ENCODE data around the gene ZNF883. TPM values are rescaled to one million over a fixed set of nuclear protein-coding genes. Genes with fewer than 3 reads are reported as not detected.

Gene ZNF883
- polyA plus RNA-seq, 1 of the 3 experiments (the other 2 are of a cell fraction) = 2.0 TPM

GRCh38 chr9:112945620-112946208 is 66.3 kb downstream of the ZNF883 start:
- no peaks in the 10 kb centered on the region for H3K79me2 ChIP-seq (ENCODE audit: insufficient read depth)
- H3K4me1 ChIP-seq (ENCODE audit: control insufficient read depth in 1 of 2, insufficient read depth in 2 of 2, low read depth in 1 of 2, low read length in 1 of 2) = no peaks in the 10 kb centered on the region
- H3K27me3 ChIP-seq (ENCODE audit: insufficient read depth) = no peaks in the 10 kb centered on the region; the same call in 1 of the 2 replicates
- no peak overlapping the region for H2AFZ ChIP-seq (ENCODE audit: low read depth)
- CTCF ChIA-PET = interaction anchor here (1.3 to 1.6 kb wide), 2 partner anchors 11 to 26 kb away, joined by 3 read pairs; no protein-coding TSS in a partner anchor
- H3F3A ChIP-seq (replicated peaks; ENCODE audit: insufficient read depth) = no peaks in the 10 kb centered on the region
- DNase-seq = peak; percentile 36
- H3K9me2 ChIP-seq = no peaks in the 10 kb centered on the region
- POLR2A ChIA-PET = no interaction called here
- H3K36me3 ChIP-seq (replicated peaks in 1 of 2; ENCODE audit: control insufficient read depth in 1 of 2, insufficient read depth in 2 of 2, low read length in 1 of 2) = no peaks in the 10 kb centered on the region
- no peak overlapping the region for H3K27ac ChIP-seq (ENCODE audit: low read depth in 2 of 2, low read length in 1 of 2)
- no peak overlapping the region for H3K4me2 ChIP-seq
- peak; percentile 41; the same call in 1 of the 2 replicates for TF ChIP-seq CTCF (IDR thresholded peaks at IDR 0.05)
- TF ChIP-seq RXRA (IDR thresholded peaks at IDR 0.05; ENCODE audit: borderline replicate concordance, low read depth) = no peak
- no peak overlapping the region for H3K4me3 ChIP-seq (ENCODE audit: low read depth in 2 of 2, low read length in 1 of 2)
- no peaks in the 10 kb centered on the region for H3K9me3 ChIP-seq
- 20% methylated on average over 24 of the region's 25 CpGs for WGBS (ENCODE audit: low lambda C conversion rate)
- no peak overlapping the region for H3K9ac ChIP-seq
- no peaks in the 10 kb centered on the region for H4K20me1 ChIP-seq (ENCODE audit: insufficient read depth)

GRCh38 chr9:112939418-112939817 is 72.6 kb downstream of the ZNF883 start:
- Histone ChIP-seq H3K36me3 (replicated peaks in 1 of 2; ENCODE audit: control insufficient read depth in 1 of 2, insufficient read depth in 2 of 2, low read length in 1 of 2) (no peaks in the 10 kb centered on the region), H3K9me2 (no peaks in the 10 kb centered on the region), H3K27ac (ENCODE audit: low read depth in 2 of 2, low read length in 1 of 2) (no peak overlapping the region), H3K4me2 (no peak overlapping the region), H3K9ac (no peak overlapping the region), H3K4me1 (ENCODE audit: control insufficient read depth in 1 of 2, insufficient read depth in 2 of 2, low read depth in 1 of 2, low read length in 1 of 2) (no peaks in the 10 kb centered on the region), H3K27me3 (ENCODE audit: insufficient read depth) (no peaks in the 10 kb centered on the region; the same call in 1 of the 2 replicates), H3F3A (replicated peaks; ENCODE audit: insufficient read depth) (no peaks in the 10 kb centered on the region), H3K79me2 (ENCODE audit: insufficient read depth) (no peaks in the 10 kb centered on the region), H3K4me3 (ENCODE audit: low read depth in 2 of 2, low read length in 1 of 2) (no peak overlapping the region), H2AFZ (ENCODE audit: low read depth) (no peak overlapping the region), H3K9me3 (no peaks in the 10 kb centered on the region), H4K20me1 (ENCODE audit: insufficient read depth) (no peaks in the 10 kb centered on the region)
- POLR2A ChIA-PET = no interaction called here
- CTCF ChIA-PET = interaction anchor here (0.7 to 1.4 kb wide), 4 partner anchors 14 to 173 kb away, joined by 3 to 5 read pairs (median 4); no protein-coding TSS in a partner anchor
- TF ChIP-seq SMC3 (IDR thresholded peaks at IDR 0.05; ENCODE audit: low read depth, low read length) = no peak
- no peak for TF ChIP-seq YY1 (IDR thresholded peaks at IDR 0.05; ENCODE audit: low read depth)
- TF ChIP-seq REST (IDR thresholded peaks at IDR 0.05; ENCODE audit: low read depth, low read length) = no peak
- DNase-seq = no peak

Data from SK-N-SH (cell line).